Stimulated activated naive CD8-positive, alpha-beta T cell treated with anti-CD3 and anti-CD28 coated beads, Interleukin-15, Interleukin-2, amounts not matched to agents 100 ng/mL and 50 ng/mL, for 24 hours (primary cell): Measurements from ENCODE around the gene FCRL2.

Source experiments
- H3K27ac Mint-ChIP-seq: one replicate; pipeline ENCODE4 v1.8.0; 2021; ENCODE audit warnings: mild to moderate bottlenecking, mixed read lengths
- H3K27me3 Mint-ChIP-seq: one replicate; pipeline ENCODE4 v1.8.0; 2021; ENCODE audit warnings: mixed read lengths
- H3K36me3 Mint-ChIP-seq: one replicate; pipeline ENCODE4 v1.8.0; 2021; ENCODE audit warnings: low read depth, mixed read lengths
- H3K4me1 Mint-ChIP-seq: one replicate; pipeline ENCODE4 v1.8.0; 2021; ENCODE audit warnings: low read depth, mixed read lengths
- H3K4me3 Mint-ChIP-seq: one replicate; pipeline ENCODE4 v1.8.0; 2021; ENCODE audit warnings: mild to moderate bottlenecking, mixed read lengths
- H3K9me3 Mint-ChIP-seq: one replicate; pipeline ENCODE4 v1.8.0; 2021; ENCODE audit warnings: mixed read lengths

FCRL2 gene

DNA sequence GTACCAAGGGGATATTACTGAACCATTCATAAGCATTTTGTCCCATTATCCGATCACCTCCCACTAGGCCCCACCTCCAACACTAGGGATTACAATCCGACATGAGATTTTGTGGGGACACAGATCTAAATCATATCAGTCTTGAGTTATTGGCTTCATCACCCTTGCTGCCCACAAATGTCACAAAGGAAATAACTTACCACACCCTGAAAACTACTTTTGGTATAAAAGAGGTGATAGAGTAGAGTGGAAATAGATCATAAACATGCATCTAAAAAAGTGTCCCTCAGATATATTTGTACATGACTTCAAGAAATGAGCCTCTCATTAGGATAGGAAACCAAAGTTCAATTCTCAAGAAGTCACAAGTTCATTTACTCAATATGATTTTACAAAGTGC lies 53.8 kb downstream of the FCRL2 start:
- H3K27me3 Mint-ChIP-seq: no peaks in the 10 kb centered on the region

DNA sequence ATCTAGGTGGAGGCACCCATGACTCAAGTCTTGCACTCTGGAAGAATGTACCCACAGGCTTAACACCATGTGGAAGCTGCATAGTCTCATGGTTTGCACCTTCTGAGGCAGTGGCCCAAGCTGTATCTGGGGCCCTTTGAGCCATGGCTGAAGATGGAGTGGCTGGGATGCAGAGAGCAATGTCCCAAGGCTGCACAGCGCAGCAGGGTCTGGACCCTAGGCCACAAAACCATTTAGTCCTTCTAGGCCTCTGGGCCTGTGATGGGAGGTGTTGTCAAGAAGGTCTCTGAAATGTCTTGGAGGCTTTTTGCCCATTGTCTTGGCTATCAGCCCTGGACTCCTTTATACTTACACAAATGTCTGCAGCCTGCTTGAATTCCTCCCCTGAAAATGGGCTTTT lies 54.9 kb downstream of the FCRL2 start:
- H3K9me3 Mint-ChIP-seq: peaks cover 18% of the 10 kb centered on the region
- H3K27me3 Mint-ChIP-seq: no peaks in the 10 kb centered on the region
- peaks cover 40% of the 10 kb centered on the region for H3K4me1 Mint-ChIP-seq
- no peak overlapping the region for H3K4me3 Mint-ChIP-seq
- H3K36me3 Mint-ChIP-seq: peaks cover 8% of the 10 kb centered on the region
- H3K27ac Mint-ChIP-seq: no peak overlapping the region

More for the DNA sequence above, 53.8 kb downstream of the FCRL2 start:
- Mint-ChIP-seq H3K4me1 (peaks cover 45% of the 10 kb centered on the region), H3K9me3 (peaks cover 18% of the 10 kb centered on the region), H3K27ac (peak overlapping the region; percentile 67), H3K4me3 (no peak overlapping the region), H3K36me3 (peaks cover 8% of the 10 kb centered on the region)

DNA sequence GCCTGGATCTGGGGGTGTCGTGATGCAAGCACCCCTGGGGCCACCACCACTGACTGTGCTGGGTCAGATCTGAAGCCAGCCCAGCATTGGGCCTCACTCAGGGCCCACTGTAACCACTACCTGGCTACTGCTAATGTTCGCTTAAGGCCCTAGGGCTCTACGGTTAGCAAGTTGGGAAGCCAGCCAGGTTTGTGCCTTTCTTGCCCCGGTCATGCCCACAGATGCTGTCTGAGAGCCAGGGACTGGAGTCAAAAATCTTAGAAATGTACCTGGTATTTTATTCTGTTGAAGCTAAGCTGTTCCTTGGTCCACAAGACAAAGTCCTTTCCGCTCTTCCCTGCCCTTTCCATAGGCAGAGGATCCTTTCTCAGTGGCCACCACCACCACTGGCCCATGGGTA lies 61.2 kb downstream of the FCRL2 start:
- Mint-ChIP-seq H3K27me3 (no peaks in the 10 kb centered on the region), H3K9me3 (peaks cover 1% of the 10 kb centered on the region), H3K4me1 (peaks cover 4% of the 10 kb centered on the region), H3K4me3 (no peak overlapping the region), H3K36me3 (no peaks in the 10 kb centered on the region), H3K27ac (no peak overlapping the region)

DNA sequence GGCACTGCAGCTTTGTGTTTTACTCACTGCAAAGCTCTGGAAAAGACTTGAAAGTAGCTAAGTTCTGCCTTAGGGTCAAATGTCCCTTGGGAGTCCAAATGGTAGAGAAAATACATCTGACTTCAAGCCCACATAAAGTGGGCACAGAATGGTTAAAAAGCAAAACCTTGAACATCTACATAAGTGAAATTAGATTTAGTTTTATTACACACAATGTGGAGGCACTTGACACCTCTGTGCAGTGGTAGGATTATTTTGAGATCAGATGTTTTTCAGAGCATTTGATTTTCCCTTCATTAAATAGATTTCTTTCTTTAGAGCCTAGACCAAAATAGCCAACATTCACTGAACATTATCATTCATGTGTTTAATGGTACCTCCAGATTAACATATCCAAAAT lies 65.1 kb downstream of the FCRL2 start:
- no peaks in the 10 kb centered on the region for H3K36me3 Mint-ChIP-seq
- no peak overlapping the region for H3K4me3 Mint-ChIP-seq
- H3K4me1 Mint-ChIP-seq: peaks cover 9% of the 10 kb centered on the region
- H3K9me3 Mint-ChIP-seq: no peaks in the 10 kb centered on the region
- no peaks in the 10 kb centered on the region for H3K27me3 Mint-ChIP-seq
- H3K27ac Mint-ChIP-seq: no peak overlapping the region

DNA sequence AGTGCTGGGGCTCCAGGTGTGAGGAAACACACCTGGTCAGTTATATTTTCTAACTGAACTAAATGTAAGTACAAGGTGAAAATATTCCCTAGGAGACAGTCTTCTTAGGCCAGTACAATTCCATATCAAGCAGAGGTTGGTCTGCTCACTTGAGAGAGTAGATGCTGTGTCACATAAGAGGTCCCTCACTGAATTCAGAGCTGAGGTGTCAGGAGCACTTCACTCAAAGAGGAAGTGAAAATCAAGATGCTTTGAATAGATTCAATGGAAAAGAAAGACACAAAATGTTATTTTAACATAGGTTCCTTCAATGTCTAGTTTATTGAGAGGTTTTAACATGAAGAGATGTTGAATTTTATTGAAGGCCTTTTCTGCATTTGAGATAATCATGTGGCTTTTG lies 72.1 kb downstream of the FCRL2 start:
- Mint-ChIP-seq H3K4me3 (no peak overlapping the region), H3K27ac (no peak overlapping the region), H3K4me1 (peaks cover 29% of the 10 kb centered on the region)

DNA sequence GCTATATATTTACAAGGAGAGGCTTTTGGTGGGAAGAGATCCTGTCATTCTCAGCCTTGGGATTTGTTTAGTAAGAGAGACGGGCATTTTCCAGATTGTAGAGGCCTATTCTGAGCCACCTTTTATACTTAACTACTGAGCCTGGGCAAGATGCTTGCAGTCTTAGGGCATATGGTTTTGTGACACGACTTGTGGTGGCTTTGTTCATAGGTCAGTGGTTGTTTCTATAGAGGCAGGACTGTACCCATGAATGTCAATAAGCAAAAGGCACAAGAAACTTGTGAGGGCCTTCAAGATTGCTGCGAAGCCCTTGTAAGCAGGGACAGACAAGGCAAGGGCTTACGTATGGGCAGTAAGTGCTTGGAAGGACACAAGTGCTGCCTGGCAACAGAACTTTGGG lies 73.0 kb downstream of the FCRL2 start:
- peaks cover 4% of the 10 kb centered on the region for H3K9me3 Mint-ChIP-seq
- H3K27me3 Mint-ChIP-seq: peaks cover 4% of the 10 kb centered on the region
- H3K27ac Mint-ChIP-seq: no peak overlapping the region
- H3K36me3 Mint-ChIP-seq: no peaks in the 10 kb centered on the region
- peaks cover 30% of the 10 kb centered on the region for H3K4me1 Mint-ChIP-seq
- no peak overlapping the region for H3K4me3 Mint-ChIP-seq

More for the DNA sequence above, 72.1 kb downstream of the FCRL2 start:
- Mint-ChIP-seq H3K27me3 (no peaks in the 10 kb centered on the region), H3K36me3 (no peaks in the 10 kb centered on the region), H3K9me3 (peaks cover 4% of the 10 kb centered on the region)

DNA sequence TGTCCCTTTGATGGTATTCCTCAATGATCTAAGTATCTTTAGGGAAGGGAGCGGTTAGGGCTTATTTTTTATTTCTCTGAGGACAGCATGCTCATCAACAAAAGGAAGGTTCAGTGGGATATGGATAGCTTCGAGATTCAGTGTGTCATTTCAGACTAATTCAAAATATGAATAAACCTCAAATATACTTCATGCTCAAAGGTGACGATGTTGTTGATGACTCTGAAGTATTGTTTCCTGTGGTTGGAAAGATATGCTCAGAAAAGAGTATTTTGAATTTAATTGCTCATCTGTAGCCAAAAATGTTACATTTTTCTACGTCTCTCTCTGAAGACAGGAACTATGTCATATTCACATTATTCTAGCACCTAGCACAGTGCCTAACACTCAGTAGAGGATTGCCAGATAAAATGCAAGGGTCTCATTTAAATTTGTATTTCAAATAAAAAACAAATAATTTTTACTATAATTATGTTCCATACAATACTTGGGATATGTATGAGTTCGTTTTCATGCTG lies 74.6 kb downstream of the FCRL2 start:
- H3K4me1 Mint-ChIP-seq: peaks cover 43% of the 10 kb centered on the region
- H3K36me3 Mint-ChIP-seq: no peaks in the 10 kb centered on the region
- peaks cover 6% of the 10 kb centered on the region for H3K27me3 Mint-ChIP-seq
- H3K4me3 Mint-ChIP-seq: no peak overlapping the region
- H3K9me3 Mint-ChIP-seq: peaks cover 4% of the 10 kb centered on the region
- no peak overlapping the region for H3K27ac Mint-ChIP-seq

DNA sequence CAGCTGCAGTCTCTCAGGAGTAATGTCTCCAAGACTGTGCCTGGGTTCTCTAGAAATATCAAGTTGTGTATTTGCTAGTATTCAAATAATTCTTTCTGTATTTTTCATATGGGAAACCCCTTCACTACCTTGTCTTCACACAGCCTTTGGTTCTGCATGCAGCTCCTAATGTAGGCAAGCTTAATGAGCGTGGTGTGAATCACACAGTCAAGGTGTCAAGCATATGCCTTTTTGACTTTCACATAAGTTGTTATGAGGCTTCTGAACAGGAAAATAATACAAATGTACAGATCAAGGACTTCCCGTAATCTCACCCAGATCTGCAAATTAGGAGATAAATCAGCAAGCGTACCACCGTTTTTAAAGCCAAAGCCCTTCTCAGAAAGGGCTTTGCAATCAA lies 76.2 kb downstream of the FCRL2 start, which contains the start of gene FCRL3:
TSS of gene FCRL3 (minus strand) at position 38 of the 400 bp plus-strand sequence. CDS start 280 bp downstream, outside the sequence.
- Mint-ChIP-seq H3K4me3 (peak within 1 kb of the TSS; percentile 35), H3K36me3 (no peaks in the 10 kb centered on the region), H3K4me1 (peaks cover 50% of the 10 kb centered on the region), H3K27ac (peak within 1 kb of the TSS; percentile 27), H3K9me3 (no peaks in the 10 kb centered on the region), H3K27me3 (peaks cover 6% of the 10 kb centered on the region)

DNA sequence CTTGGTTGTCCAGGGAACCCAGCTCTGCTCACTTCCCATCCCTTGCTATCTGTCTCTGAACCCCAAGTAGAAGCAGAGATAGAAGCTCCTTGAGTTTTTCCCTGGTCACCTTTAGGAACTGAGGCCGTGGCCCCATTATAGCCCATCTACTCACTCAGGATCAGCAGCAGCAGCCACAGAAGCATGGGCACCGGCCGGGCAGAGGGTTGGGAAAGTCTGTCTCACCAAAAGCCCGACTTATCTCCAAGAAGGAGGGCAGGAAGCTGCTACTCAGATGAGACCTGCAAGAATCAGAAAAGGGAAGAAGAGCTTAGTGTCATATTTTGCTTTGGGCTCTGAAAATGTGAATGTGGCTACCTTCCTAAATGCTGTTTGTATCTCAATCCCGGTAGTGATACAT lies 76.6 kb downstream of the FCRL2 start:
- peaks cover 49% of the 10 kb centered on the region for H3K4me1 Mint-ChIP-seq

DNA sequence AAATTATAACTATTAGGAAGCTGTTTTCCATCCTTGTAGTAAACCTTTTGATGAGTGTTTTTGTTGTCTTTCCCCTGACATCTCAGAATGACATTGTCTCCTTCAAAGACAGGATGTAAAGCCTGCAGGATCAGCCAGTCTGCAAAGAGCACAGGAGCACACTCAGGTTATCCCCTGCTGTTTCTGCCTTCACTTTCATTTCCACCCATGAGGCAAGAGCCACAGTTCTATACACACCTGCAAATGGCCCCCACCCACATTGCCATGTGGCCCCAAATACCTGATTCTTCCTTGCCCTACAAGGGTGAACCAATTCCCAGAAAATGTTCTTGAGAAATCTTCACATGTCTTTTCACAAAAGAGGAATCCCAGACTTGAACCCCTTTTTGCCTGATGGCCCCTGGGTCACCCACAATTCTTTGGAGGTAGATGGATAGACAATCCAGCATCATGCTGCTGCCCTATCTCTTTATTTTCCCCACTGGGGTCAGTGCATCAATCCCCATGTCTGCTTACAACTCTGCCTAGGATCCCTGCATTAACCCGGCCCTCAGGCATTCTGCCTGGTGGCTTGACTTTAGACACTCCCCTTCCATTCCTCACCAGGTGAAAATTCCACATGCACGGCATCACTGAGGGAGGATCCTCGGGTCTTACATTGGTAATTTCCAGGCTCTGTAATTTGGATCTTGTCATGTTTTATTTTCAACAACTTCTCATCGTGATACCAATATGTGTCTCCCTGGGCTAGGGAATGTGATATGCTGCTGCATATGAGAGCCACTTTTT lies 79.0 kb downstream of the FCRL2 start:
- H3K27ac Mint-ChIP-seq: no peak overlapping the region
- H3K27me3 Mint-ChIP-seq: peaks cover 6% of the 10 kb centered on the region
- H3K9me3 Mint-ChIP-seq: no peaks in the 10 kb centered on the region
- peaks cover 50% of the 10 kb centered on the region for H3K4me1 Mint-ChIP-seq
- H3K4me3 Mint-ChIP-seq: no peak overlapping the region
- H3K36me3 Mint-ChIP-seq: no peaks in the 10 kb centered on the region

More for the DNA sequence above, 76.6 kb downstream of the FCRL2 start:
- peaks cover 6% of the 10 kb centered on the region for H3K27me3 Mint-ChIP-seq
- H3K4me3 Mint-ChIP-seq: peak overlapping the region; percentile 35
- H3K9me3 Mint-ChIP-seq: no peaks in the 10 kb centered on the region
- H3K27ac Mint-ChIP-seq: peak overlapping the region; percentile 27
- H3K36me3 Mint-ChIP-seq: no peaks in the 10 kb centered on the region

DNA sequence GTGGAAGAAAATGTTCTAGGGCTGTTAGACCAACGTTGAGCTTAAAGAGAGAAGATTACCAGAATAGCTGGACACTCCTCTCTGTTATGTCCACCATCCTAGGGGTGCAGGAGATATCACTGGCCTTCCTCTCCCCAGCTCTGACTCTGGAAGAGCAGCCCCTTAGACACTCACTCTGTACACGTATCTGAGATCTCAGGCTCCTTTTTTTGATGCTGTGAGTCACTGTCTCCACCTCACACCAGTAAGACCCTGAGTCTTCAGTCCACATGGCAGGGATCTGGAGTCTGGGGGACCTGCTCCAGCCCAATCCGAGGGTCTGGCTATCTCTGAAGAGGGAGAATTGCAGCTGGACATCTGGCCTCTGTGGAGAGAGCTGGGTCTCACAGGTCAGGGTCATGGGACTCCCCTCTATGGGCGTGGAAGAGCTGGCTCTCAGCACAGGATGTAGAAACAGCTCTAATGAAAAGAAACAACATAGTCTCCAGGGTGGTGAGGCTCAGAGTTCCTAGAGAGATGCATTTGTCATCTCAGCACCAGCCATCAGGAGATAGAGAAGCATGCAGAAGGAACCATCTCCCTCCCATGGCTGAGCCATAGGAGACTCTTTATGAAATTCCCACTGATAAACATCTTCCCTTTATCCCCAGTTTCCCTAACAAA lies 79.8 kb downstream of the FCRL2 start:
- Mint-ChIP-seq H3K4me1 (peaks cover 50% of the 10 kb centered on the region), H3K27me3 (peaks cover 6% of the 10 kb centered on the region), H3K4me3 (no peak overlapping the region), H3K9me3 (no peaks in the 10 kb centered on the region), H3K27ac (no peak overlapping the region), H3K36me3 (no peaks in the 10 kb centered on the region)
